Measurements from ENCODE around the gene SYPL2.

GRCh38 chr1:109454497-109455133, 11.7 kb upstream of the SYPL2 start:
- no peak for TF ChIP-seq CTCF (IDR thresholded peaks at IDR 0.05)
- no peak for TF ChIP-seq POLR2A (IDR thresholded peaks at IDR 0.05)
